HepG2 (cell line): ENCODE data around the gene MYH9. TPM values are rescaled to one million over a fixed set of nuclear protein-coding genes. Genes with fewer than 3 reads are reported as not detected.

ENCODE experiments used
- CBFB ChIP-seq: sonication (generic); formaldehyde crosslinking; IDR thresholded peaks from 2 replicates; pipeline ENCODE4 v1.4.0; 2020; ENCODE audit warnings: missing genetic modification reagents
- CHD2 ChIP-seq: IDR thresholded peaks from 2 replicates; pipeline ENCODE4 v1.6.1; 2011; ENCODE audit warnings: low read depth, low read length, improper control_type of control experiment
- EED ChIP-seq: sonication (generic); formaldehyde crosslinking; IDR thresholded peaks from 2 replicates; pipeline ENCODE4 v1.5.0; 2020; ENCODE audit warnings: mild to moderate bottlenecking, missing genetic modification reagents
- GABPA ChIP-seq, 2 experiments: IDR thresholded peaks; 2 replicates each; pipeline ENCODE4 v1.6.1; 2011 to 2016; ENCODE audit warnings: low read depth in 2 of 2, low read length in 1 of 2, missing biosample characterization in 1 of 2, missing genetic modification characterization in 1 of 2
- GATAD1 ChIP-seq: IDR thresholded peaks from 2 replicates; pipeline ENCODE4 v1.6.1; 2016; ENCODE audit warnings: missing genetic modification reagents, missing compliant biosample characterization
- HNRNPLL ChIP-seq: fragments of 200-400 bp; formaldehyde crosslinking; IDR thresholded peaks from 2 replicates; pipeline ENCODE4 v1.6.1; 2017; ENCODE audit warnings: mild to moderate bottlenecking, low read depth, low read length; ENCODE audit not compliant: poor library complexity, severe bottlenecking
- MAFG ChIP-seq: sonication (generic); formaldehyde crosslinking; IDR thresholded peaks from 2 replicates; pipeline ENCODE4 v1.5.1; 2020; ENCODE audit warnings: mild to moderate bottlenecking, missing genetic modification reagents
- PHF20 ChIP-seq: sonication (generic); formaldehyde crosslinking; IDR thresholded peaks from 2 replicates; pipeline ENCODE4 v1.5.0; 2020; ENCODE audit warnings: mild to moderate bottlenecking, missing genetic modification reagents
- RBFOX2 ChIP-seq: fragments of 200-400 bp; formaldehyde crosslinking; IDR thresholded peaks from 2 replicates; pipeline ENCODE4 v1.6.1; 2017; ENCODE audit warnings: low read depth, mild to moderate bottlenecking, low read length
- RCOR2 ChIP-seq: IDR thresholded peaks from 2 replicates; pipeline ENCODE4 v1.6.1; 2016; ENCODE audit warnings: missing biosample characterization, missing genetic modification reagents
- SAFB2 ChIP-seq: sonication (generic); formaldehyde crosslinking; IDR thresholded peaks from 2 replicates; pipeline ENCODE4 v1.5.1; 2020; ENCODE audit warnings: missing genetic modification reagents, low read depth, mild to moderate bottlenecking, borderline replicate concordance
- ZBED4 ChIP-seq: sonication (generic); formaldehyde crosslinking; IDR thresholded peaks from 2 replicates; pipeline ENCODE4 v1.4.0; 2020; ENCODE audit warnings: missing genetic modification reagents, borderline replicate concordance
- ZMYM4 ChIP-seq: sonication (generic); formaldehyde crosslinking; IDR thresholded peaks from 2 replicates; pipeline ENCODE4 v1.8.1; 2023; ENCODE audit warnings: mild to moderate bottlenecking, missing genetic modification reagents
- ZNF160 ChIP-seq: sonication (generic); formaldehyde crosslinking; IDR thresholded peaks from 2 replicates; pipeline ENCODE4 v1.8.0; 2022; ENCODE audit warnings: mild to moderate bottlenecking, inconsistent platforms, missing genetic modification reagents
- ZNF224 ChIP-seq: sonication (generic); formaldehyde crosslinking; IDR thresholded peaks from 2 replicates; pipeline ENCODE4 v1.5.0; 2020; ENCODE audit warnings: mild to moderate bottlenecking, missing genetic modification reagents
- ZNF280D ChIP-seq: sonication (generic); formaldehyde crosslinking; IDR thresholded peaks from 2 replicates; pipeline ENCODE4 v1.5.1; 2020; ENCODE audit warnings: mild to moderate bottlenecking, missing genetic modification reagents
- ZNF670 ChIP-seq: sonication (generic); formaldehyde crosslinking; IDR thresholded peaks from 2 replicates; pipeline ENCODE4 v1.8.0; 2022; ENCODE audit warnings: mild to moderate bottlenecking, missing genetic modification reagents, borderline replicate concordance
- polyA plus RNA-seq, 8 experiments: library from polyadenylated mRNA; depleted of rRNA in 3 of 8; stranded (reverse) in 7 of 8; unstranded in 1 of 8; fragments of >200 nt; fragmentation: Illumina TruSeq in 4 of 8; extraction: Trizol in 4 of 8; gene quantifications; 2 replicates each; pipeline versions ENCODE4 v1.2.1 to v1.2.3, GENCODE V29; 2011 to 2016; ENCODE audit warnings: low read depth in 4 of 8, missing spikeins in 1 of 8, mixed read lengths in 1 of 8; ENCODE audit not compliant: insufficient read depth in 1 of 8
- total RNA-seq, 5 experiments: library from RNA; depleted of rRNA; stranded (reverse); fragments of >200 nt; fragmentation: Illumina TruSeq; extraction: Trizol; gene quantifications; 2 replicates each; pipeline ENCODE4 v1.2.3, GENCODE V29; 2016; ENCODE audit warnings: low read depth in 1 of 5
- TF ChIP-seq, protein P1 (sequence below): sonication (generic); formaldehyde crosslinking; IDR thresholded peaks from 2 replicates; pipeline ENCODE4 v1.4.0; 2020; ENCODE audit warnings: low read depth, mild to moderate bottlenecking, missing genetic modification reagents
- TF ChIP-seq, protein P2 (sequence below): sonication (generic); formaldehyde crosslinking; IDR thresholded peaks from 2 replicates; pipeline ENCODE4 v1.8.0; 2022; ENCODE audit warnings: mild to moderate bottlenecking, missing genetic modification reagents, moderate library complexity

Gene MYH9
- total and polyA plus RNA-seq, 2 of the 13 experiments (the other 11 are each of a cell fraction or from before 2014, with no cell fraction given): 50.7 to 98.5 TPM

- TF ChIP-seq, protein P1, sequence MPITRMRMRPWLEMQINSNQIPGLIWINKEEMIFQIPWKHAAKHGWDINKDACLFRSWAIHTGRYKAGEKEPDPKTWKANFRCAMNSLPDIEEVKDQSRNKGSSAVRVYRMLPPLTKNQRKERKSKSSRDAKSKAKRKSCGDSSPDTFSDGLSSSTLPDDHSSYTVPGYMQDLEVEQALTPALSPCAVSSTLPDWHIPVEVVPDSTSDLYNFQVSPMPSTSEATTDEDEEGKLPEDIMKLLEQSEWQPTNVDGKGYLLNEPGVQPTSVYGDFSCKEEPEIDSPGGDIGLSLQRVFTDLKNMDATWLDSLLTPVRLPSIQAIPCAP (CRISPR knock-in tag): no peak
- no peak for TF ChIP-seq ZMYM4
- TF ChIP-seq, protein P2, sequence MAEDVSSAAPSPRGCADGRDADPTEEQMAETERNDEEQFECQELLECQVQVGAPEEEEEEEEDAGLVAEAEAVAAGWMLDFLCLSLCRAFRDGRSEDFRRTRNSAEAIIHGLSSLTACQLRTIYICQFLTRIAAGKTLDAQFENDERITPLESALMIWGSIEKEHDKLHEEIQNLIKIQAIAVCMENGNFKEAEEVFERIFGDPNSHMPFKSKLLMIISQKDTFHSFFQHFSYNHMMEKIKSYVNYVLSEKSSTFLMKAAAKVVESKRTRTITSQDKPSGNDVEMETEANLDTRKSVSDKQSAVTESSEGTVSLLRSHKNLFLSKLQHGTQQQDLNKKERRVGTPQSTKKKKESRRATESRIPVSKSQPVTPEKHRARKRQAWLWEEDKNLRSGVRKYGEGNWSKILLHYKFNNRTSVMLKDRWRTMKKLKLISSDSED (CRISPR knock-in tag): no peak
- 0 out of 2 replicates have a peak, but pooled peaks have one; percentile 49 for TF ChIP-seq GATAD1 (CRISPR knock-in tag)
- no peak for TF ChIP-seq ZNF670 (CRISPR knock-in tag)
- peak; percentile 52; the same call in 1 of the 2 replicates for TF ChIP-seq ZBED4 (CRISPR knock-in tag)
- peak; percentile 63 for TF ChIP-seq RBFOX2
- peak; percentile 72; the same call in 1 of the 2 replicates for TF ChIP-seq CBFB
- TF ChIP-seq EED (CRISPR knock-in tag): no peak
- TF ChIP-seq ZNF280D (CRISPR knock-in tag): peak; percentile 77; the same call in 1 of the 2 replicates
- TF ChIP-seq GABPA (IDR thresholded peaks at IDR 0.05; ENCODE audit: low read depth, low read length): no peak
- TF ChIP-seq GABPA (CRISPR knock-in tag; IDR thresholded peaks at IDR 0.05; ENCODE audit: low read depth): no peak; the same call in 1 of the 2 replicates
- no peak for TF ChIP-seq CHD2
- no peak for TF ChIP-seq PHF20 (CRISPR knock-in tag)
- TF ChIP-seq MAFG (CRISPR knock-in tag): no peak
- peak; percentile 38 for TF ChIP-seq HNRNPLL
- no peak for TF ChIP-seq SAFB2 (CRISPR knock-in tag)
- TF ChIP-seq RCOR2: no peak; the same call in 1 of the 2 replicates
- 0 out of 2 replicates have a peak, but pooled peaks have one; percentile 13 for TF ChIP-seq ZNF160
- TF ChIP-seq ZNF224 (CRISPR knock-in tag): no peak
Observed at GRCh38 chr22:36433318-36434231, 45.8 kb upstream of the MYH9 start (continued).
